ENCODE data around the gene ALPI. TPM values are rescaled to one million over a fixed set of nuclear protein-coding genes. Genes with fewer than 3 reads are reported as not detected.
A peak's percentile ranks its signal among the peaks of the same experiment; 100 is the strongest.

ALPI gene
- total RNA-seq, 1 experiment from 2014 or later: not detected

GRCh38 chr2:232418466-232419244 lies 37.3 kb upstream of the ALPI start:
- Mint-ChIP-seq H3K4me3 (ENCODE audit: low read depth, unreplicated experiment) (peak overlapping the region; percentile 79), H3K9me3 (ENCODE audit: low read depth, unreplicated experiment) (peaks cover 7% of the 10 kb centered on the region), H3K36me3 (ENCODE audit: insufficient read depth, unreplicated experiment) (peaks cover 7% of the 10 kb centered on the region), H3K4me1 (ENCODE audit: low read depth, unreplicated experiment) (peaks cover 32% of the 10 kb centered on the region), H3K27ac (ENCODE audit: unreplicated experiment) (no peak overlapping the region), H3K27me3 (ENCODE audit: unreplicated experiment) (peaks cover 41% of the 10 kb centered on the region)
- intact Hi-C loops (cut with micrococcal nuclease; ENCODE audit: unreplicated experiment): no loop called here
- DNase-seq: peak; percentile 43
- TF ChIP-seq CTCF (IDR thresholded peaks at IDR 0.05; ENCODE audit: unreplicated experiment): no peak
- CTCF ChIA-PET: interaction anchor here (0.6 kb wide), 1 partner anchor 735 kb away, joined by 6 read pairs; no protein-coding TSS in a partner anchor
- BruUV-seq (replicated peaks): no TSS peak

- H3K9me3 Mint-ChIP-seq (ENCODE audit: low read depth, unreplicated experiment): peaks cover 7% of the 10 kb centered on the region
- H3K27me3 Mint-ChIP-seq (ENCODE audit: unreplicated experiment): peaks cover 48% of the 10 kb centered on the region
- intact Hi-C loops (cut with micrococcal nuclease; ENCODE audit: unreplicated experiment): no loop called here
- BruUV-seq (replicated peaks): no TSS peak
- peaks cover 32% of the 10 kb centered on the region for H3K4me1 Mint-ChIP-seq (ENCODE audit: low read depth, unreplicated experiment)
- DNase-seq: no peak
- H3K27ac Mint-ChIP-seq (ENCODE audit: unreplicated experiment): no peak overlapping the region
- H3K36me3 Mint-ChIP-seq (ENCODE audit: insufficient read depth, unreplicated experiment): peaks cover 7% of the 10 kb centered on the region
- no peak for TF ChIP-seq CTCF (IDR thresholded peaks at IDR 0.05; ENCODE audit: unreplicated experiment)
- CTCF ChIA-PET: interaction anchor here (0.6 kb wide), 1 partner anchor 736 kb away, joined by 6 read pairs; no protein-coding TSS in a partner anchor
- peak overlapping the region; percentile 79 for H3K4me3 Mint-ChIP-seq (ENCODE audit: low read depth, unreplicated experiment)
Observed at GRCh38 chr2:232419245-232420072, 36.5 kb upstream of the ALPI start.

- H3K4me1 Mint-ChIP-seq (ENCODE audit: low read depth, unreplicated experiment): peaks cover 32% of the 10 kb centered on the region
Observed at GRCh38 chr2:232420073-232420454, 35.9 kb upstream of the ALPI start.

More at GRCh38 chr2:232420073-232420454, 35.9 kb upstream of the ALPI start:
- Mint-ChIP-seq H3K27ac (ENCODE audit: unreplicated experiment) (no peak overlapping the region), H3K27me3 (ENCODE audit: unreplicated experiment) (peaks cover 48% of the 10 kb centered on the region), H3K4me3 (ENCODE audit: low read depth, unreplicated experiment) (peak overlapping the region; percentile 56), H3K9me3 (ENCODE audit: low read depth, unreplicated experiment) (peaks cover 7% of the 10 kb centered on the region), H3K36me3 (ENCODE audit: insufficient read depth, unreplicated experiment) (peaks cover 7% of the 10 kb centered on the region)
- CTCF ChIA-PET: no interaction called here
- DNase-seq: no peak
- no peak for TF ChIP-seq CTCF (IDR thresholded peaks at IDR 0.05; ENCODE audit: unreplicated experiment)
- intact Hi-C loops (cut with micrococcal nuclease; ENCODE audit: unreplicated experiment): no loop called here
- BruUV-seq (replicated peaks): no TSS peak

Measured in Calu3 (cell line).